Activated B cell treated with CpG ODN at 0.5 μM for 24 hours (primary cell): Measurements from ENCODE around the gene GRAMD1C. TPM values are rescaled to one million over a fixed set of nuclear protein-coding genes. Genes with fewer than 3 reads are reported as not detected.

ENCODE experiments used
- ATAC-seq: fragments of 200-7000 bp; cut with Tn5 transposase; one replicate; pipeline ENCODE4 v1.10.0; 2021; ENCODE audit warnings: low read depth, mild to moderate bottlenecking, moderate library complexity
- CTCF ChIA-PET: fragments of 350-600 bp; sonication (Branson Sonifier 250); formaldehyde crosslinking; loops from one replicate; lab custom pipeline; 2021; ENCODE audit warnings: antibody characterized with exemption; lab: Charles Lee
- POLR2A ChIA-PET: fragments of 350-600 bp; sonication (Branson Sonifier 250); formaldehyde crosslinking; loops from one replicate; lab custom pipeline; 2021; ENCODE audit warnings: antibody characterized with exemption; lab: Charles Lee
- DNase-seq: peaks from one replicate; pipeline ENCODE4 v3.0.0; 2022
- H3K27ac Mint-ChIP-seq: one replicate; pipeline ENCODE4 v1.8.0; 2020; ENCODE audit warnings: mixed read lengths
- H3K27me3 Mint-ChIP-seq: one replicate; pipeline ENCODE4 v1.8.0; 2021; ENCODE audit warnings: mixed read lengths
- H3K36me3 Mint-ChIP-seq: one replicate; pipeline ENCODE4 v1.8.0; 2021; ENCODE audit warnings: low read depth, mixed read lengths
- H3K4me1 Mint-ChIP-seq: one replicate; pipeline ENCODE4 v1.8.0; 2021; ENCODE audit warnings: mixed read lengths
- H3K4me3 Mint-ChIP-seq: one replicate; pipeline ENCODE4 v1.8.0; 2020; ENCODE audit warnings: mild to moderate bottlenecking, mixed read lengths
- H3K9me3 Mint-ChIP-seq: one replicate; pipeline ENCODE4 v1.8.0; 2020; ENCODE audit warnings: mixed read lengths
- intact Hi-C: fragments of 100-400 bp; cut with micrococcal nuclease; formaldehyde crosslinking; loops from one replicate; pipeline ENCODE4 v1.15.1; 2024
- total RNA-seq: library from RNA; stranded (reverse); gene quantifications from 2 replicates; pipeline ENCODE4 v1.2.3, GENCODE V29; 2022
- TF ChIP-seq, protein P1 (sequence below): fragments of 200-600 bp; IDR thresholded peaks from one replicate; pipeline ENCODE4 v1.8.0; 2022; ENCODE audit warnings: antibody characterized with exemption, mild to moderate bottlenecking

Gene GRAMD1C
- total RNA-seq, 1 donor from 2014 or later: 12.2 TPM

DNA sequence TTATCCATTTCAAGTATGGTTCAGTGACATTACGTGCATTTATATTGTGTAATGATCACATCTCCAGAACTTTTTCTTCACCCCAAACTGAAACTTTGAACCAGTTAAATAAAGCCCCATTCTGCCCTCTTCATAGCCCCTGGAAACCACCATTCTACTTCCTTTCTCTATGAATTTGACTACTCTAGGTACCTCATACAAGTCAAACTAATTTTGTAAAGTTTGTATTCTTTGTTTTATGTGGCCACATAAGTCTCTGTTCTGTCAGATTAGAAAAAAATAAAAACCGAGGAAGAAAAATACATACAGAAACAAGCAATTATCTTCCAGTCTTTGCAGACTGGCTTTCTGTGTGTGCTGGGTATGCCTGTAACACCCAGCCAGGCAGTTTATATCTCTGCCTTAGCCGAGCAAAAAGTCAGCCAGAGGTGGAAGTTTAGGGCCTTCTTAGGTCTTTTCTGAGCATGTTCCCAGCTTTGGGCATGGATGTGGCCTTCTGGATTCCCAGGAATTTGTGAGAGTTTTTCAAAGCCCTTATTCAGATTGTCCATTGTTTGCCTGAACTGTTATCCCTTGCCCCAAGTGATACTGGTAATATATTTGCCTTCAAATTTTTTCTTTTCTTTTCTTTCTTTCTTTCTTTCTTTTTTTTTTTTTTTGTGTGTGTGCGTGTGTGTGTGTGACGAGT is 6.0 kb upstream of the GRAMD1C start:
- CTCF ChIA-PET: interaction anchor here (1.6 kb wide), 1 partner anchor 12 kb away, joined by 4 read pairs; no protein-coding TSS in a partner anchor
- H3K9me3 Mint-ChIP-seq: peaks cover 11% of the 10 kb centered on the region
- POLR2A ChIA-PET: interaction anchor here (0.9 kb wide), 1 partner anchor 86 kb away, joined by 7 read pairs; the partner anchor contains the start of gene ATP6V1A
- H3K4me1 Mint-ChIP-seq: peaks cover 67% of the 10 kb centered on the region
- H3K36me3 Mint-ChIP-seq: peaks cover 6% of the 10 kb centered on the region
- peak overlapping the region; percentile 72 for H3K27ac Mint-ChIP-seq
- peak; percentile 29 for ATAC-seq
- peak overlapping the region; percentile 61 for H3K4me3 Mint-ChIP-seq
- no peak for DNase-seq
- H3K27me3 Mint-ChIP-seq: no peaks in the 10 kb centered on the region
- intact Hi-C loops: loop anchor here (5.0 kb wide), 1 partner anchor 380 kb away; no protein-coding TSS in a partner anchor
- TF ChIP-seq, protein P1, sequence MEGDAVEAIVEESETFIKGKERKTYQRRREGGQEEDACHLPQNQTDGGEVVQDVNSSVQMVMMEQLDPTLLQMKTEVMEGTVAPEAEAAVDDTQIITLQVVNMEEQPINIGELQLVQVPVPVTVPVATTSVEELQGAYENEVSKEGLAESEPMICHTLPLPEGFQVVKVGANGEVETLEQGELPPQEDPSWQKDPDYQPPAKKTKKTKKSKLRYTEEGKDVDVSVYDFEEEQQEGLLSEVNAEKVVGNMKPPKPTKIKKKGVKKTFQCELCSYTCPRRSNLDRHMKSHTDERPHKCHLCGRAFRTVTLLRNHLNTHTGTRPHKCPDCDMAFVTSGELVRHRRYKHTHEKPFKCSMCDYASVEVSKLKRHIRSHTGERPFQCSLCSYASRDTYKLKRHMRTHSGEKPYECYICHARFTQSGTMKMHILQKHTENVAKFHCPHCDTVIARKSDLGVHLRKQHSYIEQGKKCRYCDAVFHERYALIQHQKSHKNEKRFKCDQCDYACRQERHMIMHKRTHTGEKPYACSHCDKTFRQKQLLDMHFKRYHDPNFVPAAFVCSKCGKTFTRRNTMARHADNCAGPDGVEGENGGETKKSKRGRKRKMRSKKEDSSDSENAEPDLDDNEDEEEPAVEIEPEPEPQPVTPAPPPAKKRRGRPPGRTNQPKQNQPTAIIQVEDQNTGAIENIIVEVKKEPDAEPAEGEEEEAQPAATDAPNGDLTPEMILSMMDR: no peak

DNA sequence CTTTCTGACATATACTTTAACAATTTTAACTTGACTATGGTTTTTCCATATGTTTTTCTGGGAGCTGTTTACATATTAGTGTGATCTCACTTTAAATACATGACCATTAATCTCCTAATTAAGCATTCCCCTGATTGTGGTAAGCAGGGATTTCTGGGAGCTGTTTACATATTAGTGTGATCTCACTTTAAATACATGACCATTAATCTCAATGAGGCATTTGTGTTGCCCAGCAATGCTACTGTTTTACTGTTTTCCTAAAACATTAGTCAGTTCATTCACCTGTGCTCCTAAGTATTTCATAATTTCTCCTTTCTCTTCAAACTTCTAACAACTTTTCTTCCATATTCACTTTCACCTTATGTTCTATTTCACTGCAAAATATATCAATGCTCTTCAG is 3.6 kb upstream of the GRAMD1C start:
- H3K9me3 Mint-ChIP-seq: peaks cover 11% of the 10 kb centered on the region
- DNase-seq: no peak
- no peak overlapping the region for H3K4me3 Mint-ChIP-seq
- ChIA-PET POLR2A (interaction anchor here (0.6 to 1.3 kb wide), 6 partner anchors 9 to 94 kb away, joined by 4 to 18 read pairs (median 4); no protein-coding TSS in a partner anchor), CTCF (interaction anchor here (0.6 to 1.5 kb wide), 4 partner anchors 10 to 99 kb away, joined by 3 to 6 read pairs (median 3); no protein-coding TSS in a partner anchor)
- peaks cover 55% of the 10 kb centered on the region for H3K4me1 Mint-ChIP-seq
- peaks cover 6% of the 10 kb centered on the region for H3K36me3 Mint-ChIP-seq
- H3K27me3 Mint-ChIP-seq: no peaks in the 10 kb centered on the region
- intact Hi-C loops: loop anchor here (5.0 kb wide), 2 partner anchors 48 to 377 kb away; no protein-coding TSS in a partner anchor
- ATAC-seq: no peak
- TF ChIP-seq, protein P1: no peak
- H3K27ac Mint-ChIP-seq: no peak overlapping the region

DNA sequence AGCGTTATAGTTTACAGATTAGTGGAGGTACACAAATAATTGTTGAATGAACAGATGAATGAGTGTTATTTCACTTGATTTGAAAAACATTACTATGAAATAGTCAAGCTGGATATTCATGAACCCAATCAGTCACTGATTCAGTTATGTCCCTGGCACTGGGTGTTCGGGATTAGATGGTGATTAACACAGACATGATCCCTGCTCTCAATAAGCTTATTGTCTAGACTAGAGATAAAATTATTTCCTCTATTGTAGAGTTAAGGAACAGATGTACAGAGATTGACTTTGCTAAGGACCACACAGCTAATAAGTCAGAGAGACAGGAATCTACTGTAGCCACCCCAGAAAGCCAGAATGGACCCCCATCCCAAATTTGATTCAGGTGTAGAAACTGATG is 963 bp downstream of the GRAMD1C start:
- CTCF ChIA-PET: interaction anchor here (0.5 to 3.7 kb wide), 5 partner anchors 14 to 101 kb away, joined by 3 to 32 read pairs (median 5); partner anchors contain the start of genes ATP6V1A and NAA50
- peaks cover 22% of the 10 kb centered on the region for H3K4me1 Mint-ChIP-seq
- no peak for ATAC-seq
- intact Hi-C loops: loop anchor here (2.0 to 5.0 kb wide), 3 partner anchors 52 to 217 kb away; partner anchors contain the start of genes CCDC191 and QTRT2
- no peaks in the 10 kb centered on the region for H3K36me3 Mint-ChIP-seq
- H3K4me3 Mint-ChIP-seq: peak overlapping the region; percentile 90
- peak overlapping the region; percentile 59 for H3K27ac Mint-ChIP-seq
- H3K27me3 Mint-ChIP-seq: no peaks in the 10 kb centered on the region
- no peak for DNase-seq
- no peaks in the 10 kb centered on the region for H3K9me3 Mint-ChIP-seq
- TF ChIP-seq, protein P1: no peak
- POLR2A ChIA-PET: interaction anchor here (1.0 to 1.5 kb wide), 5 partner anchors 9 to 325 kb away, joined by 3 to 8 read pairs (median 8); partner anchors contain the start of genes ATP6V1A and SPICE1

DNA sequence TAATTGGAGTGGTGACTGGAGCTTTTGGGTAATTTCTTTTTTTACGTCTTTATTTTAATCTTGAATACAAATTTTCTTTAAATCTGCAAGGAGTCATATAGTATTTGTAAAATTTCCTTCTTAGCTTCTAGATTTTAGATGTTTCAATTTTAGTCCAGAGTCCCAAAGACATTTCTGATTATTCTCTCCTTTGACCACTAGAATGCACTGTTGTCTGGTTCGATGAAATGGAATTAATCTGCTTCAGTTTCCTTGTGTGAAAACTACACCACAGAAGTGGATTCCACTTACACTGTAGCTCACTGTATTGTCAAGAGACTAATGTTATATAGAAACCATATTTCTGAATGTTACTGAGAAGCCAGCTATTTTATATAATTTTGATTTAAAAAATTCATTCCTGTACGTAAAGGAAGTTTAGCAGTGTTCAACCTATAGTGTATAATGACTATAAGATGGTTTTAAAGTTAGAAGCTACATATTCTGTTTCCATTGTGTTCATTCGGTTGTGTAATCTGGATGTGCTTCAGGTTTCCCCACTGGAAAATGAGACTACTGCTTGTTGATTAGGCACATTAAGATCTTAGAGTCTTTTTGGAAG is 6.1 kb downstream of the GRAMD1C start:
- intact Hi-C loops: loop anchor here (1.0 to 10.0 kb wide), 4 partner anchors 69 to 1940 kb away; no protein-coding TSS in a partner anchor
- peaks cover 3% of the 10 kb centered on the region for H3K4me1 Mint-ChIP-seq
- CTCF ChIA-PET: interaction anchor here (0.7 to 4.4 kb wide), 22 partner anchors 9 to 607 kb away, joined by 3 to 34 read pairs (median 4); partner anchors contain the start of genes ATP6V1A and NAA50

More for the DNA sequence above, 6.1 kb downstream of the GRAMD1C start:
- TF ChIP-seq, protein P1: no peak
- no peak overlapping the region for H3K27ac Mint-ChIP-seq
- H3K27me3 Mint-ChIP-seq: no peaks in the 10 kb centered on the region
- POLR2A ChIA-PET: interaction anchor here (0.6 kb wide), 1 partner anchor 47 kb away, joined by 9 read pairs; no protein-coding TSS in a partner anchor
- H3K9me3 Mint-ChIP-seq: no peaks in the 10 kb centered on the region
- ATAC-seq (peak; percentile 61), DNase-seq (no peak)
- peaks cover 4% of the 10 kb centered on the region for H3K36me3 Mint-ChIP-seq
- H3K4me3 Mint-ChIP-seq: no peak overlapping the region
